Stimulated activated CD8-positive, alpha-beta memory T cell treated with anti-CD3 and anti-CD28 coated beads, Interleukin-12 subunit alpha, Interleukin-12 subunit beta, amount 100 ng/mL, for 24 hours (primary cell): ENCODE measurements around the gene B4GALT6.
A peak's percentile ranks its signal among the peaks of the same experiment; 100 is the strongest.
"Not testable (repeated sequence)": the region's sequence is repeated elsewhere in the genome, so short reads cannot be mapped to it uniquely, and the experiment has no call there.

Experiments
- DNase-seq: peaks from one replicate; pipeline ENCODE4 v3.0.0-alpha.2; 2020; ENCODE audit errors: extremely low read depth

Gene B4GALT6, protein sequence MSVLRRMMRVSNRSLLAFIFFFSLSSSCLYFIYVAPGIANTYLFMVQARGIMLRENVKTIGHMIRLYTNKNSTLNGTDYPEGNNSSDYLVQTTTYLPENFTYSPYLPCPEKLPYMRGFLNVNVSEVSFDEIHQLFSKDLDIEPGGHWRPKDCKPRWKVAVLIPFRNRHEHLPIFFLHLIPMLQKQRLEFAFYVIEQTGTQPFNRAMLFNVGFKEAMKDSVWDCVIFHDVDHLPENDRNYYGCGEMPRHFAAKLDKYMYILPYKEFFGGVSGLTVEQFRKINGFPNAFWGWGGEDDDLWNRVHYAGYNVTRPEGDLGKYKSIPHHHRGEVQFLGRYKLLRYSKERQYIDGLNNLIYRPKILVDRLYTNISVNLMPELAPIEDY

DNA sequence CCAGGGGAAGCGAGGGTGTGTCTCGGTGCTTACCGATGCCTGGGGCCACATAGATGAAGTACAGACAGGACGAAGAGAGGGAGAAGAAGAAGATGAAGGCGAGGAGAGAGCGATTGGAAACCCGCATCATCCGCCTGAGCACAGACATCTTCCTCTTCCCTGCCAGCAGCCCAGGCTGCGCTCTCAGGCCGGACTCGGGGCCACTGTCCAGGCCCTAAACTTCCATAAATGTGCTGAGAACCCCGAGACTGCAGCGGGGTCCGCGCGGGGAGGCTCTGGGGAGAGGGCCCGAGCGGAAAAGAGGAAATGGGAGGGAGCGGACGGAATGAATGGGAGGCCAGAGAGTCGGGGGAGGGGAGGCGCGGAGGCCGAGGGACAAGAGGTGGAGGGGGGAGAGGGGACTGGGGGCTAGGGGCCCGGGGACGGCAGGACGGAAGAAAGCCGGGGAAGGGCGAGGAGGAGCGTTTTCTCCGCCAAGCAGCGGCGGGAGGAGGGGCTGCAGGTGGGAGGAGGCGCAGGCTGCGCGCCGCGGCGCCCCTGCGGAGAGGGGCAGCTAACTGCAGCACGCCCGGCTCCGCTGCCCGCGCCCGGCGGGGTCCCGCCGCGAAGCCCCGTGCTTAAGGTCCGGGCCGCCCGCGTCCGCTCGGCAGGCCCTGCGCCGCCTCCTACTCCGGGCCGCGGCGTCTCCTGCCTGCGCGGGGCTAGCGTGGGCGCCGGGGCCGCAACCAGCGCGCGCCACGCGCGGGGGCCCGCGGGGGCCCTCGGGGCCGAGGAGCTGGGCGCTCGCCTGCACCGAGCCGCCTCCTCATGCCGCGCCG lies at the start of gene B4GALT6:
B4GALT6 (minus strand) TSS at position 303 of the 818 bp plus-strand sequence; CDS start at position 148, 155 bp downstream.
- DNase-seq: no peak

DNA sequence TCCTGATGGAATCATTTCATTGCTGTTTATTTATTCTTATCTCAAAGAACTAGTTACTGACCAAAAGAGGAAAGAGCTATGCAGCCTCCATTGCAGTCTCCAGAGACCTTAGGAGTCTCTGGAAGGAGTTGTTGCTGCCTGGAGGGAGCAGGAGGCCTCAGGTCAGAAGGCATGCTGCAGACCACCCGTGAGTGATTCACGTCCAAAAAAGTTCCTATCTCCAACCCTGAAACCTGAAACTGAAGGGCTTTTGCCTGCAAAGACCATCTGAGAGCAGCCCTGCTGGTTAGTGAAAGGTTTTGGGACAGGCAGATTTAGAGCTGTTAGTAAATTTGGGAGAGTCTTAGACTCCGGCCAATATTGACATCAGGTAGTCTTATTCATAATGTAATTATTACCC lies 47.2 kb upstream of the B4GALT6 start:
- no peak for DNase-seq

DNA sequence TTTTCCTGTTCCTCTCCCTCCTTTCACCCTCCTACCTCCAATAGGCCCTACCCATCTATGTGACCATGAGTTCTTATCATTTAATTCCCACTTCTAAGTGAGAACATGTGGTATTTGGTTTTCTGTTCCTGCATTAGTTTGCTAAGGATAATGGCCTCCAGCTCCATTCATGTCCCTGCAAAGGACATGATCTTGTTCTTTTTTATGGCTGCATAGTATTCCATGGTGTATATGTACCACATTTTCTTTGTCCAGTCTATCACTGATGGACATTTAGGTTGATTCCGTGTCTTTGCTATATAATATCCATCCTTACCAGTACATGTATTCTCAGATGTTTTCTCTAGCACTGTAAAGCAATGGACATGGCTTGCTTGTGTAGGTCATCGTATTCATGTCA lies 44.8 kb upstream of the B4GALT6 start:
- DNase-seq: not testable (repeated sequence)

DNA sequence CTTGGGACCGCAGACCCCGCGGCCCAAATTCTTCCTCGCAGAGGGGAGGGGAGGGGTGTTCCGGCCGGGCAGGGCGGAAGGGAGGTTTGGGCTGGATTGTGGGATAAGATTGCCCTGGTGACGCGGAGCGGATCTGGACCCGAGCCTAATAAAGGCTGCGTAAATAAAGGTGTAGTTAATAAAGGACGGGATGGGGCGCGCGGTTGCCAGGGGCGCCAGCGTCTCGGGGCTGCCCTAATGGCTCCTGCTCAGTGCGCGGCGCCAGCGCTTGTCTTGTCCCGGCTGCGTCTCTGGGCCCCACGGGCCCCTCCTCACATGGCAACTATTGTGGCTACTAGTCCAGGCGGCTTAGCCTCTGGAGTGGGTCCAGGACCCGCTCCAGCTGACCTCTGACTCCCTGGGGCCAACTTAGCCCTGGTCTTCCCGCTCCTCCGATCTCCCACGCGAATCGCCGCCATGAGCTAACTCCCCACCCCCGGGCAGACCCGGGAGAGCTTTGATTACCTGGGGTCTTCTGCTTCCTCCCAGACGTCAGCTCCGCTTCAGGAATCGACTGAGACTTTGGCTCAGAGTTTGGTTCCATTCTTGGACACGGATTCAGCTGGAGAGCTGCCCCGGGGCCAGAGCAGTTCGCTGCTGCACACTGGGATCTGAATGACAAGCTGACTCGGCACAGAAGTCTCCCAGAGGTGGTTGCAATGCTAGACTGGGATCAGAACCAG lies 39.8 kb upstream of the B4GALT6 start:
- no peak for DNase-seq

DNA sequence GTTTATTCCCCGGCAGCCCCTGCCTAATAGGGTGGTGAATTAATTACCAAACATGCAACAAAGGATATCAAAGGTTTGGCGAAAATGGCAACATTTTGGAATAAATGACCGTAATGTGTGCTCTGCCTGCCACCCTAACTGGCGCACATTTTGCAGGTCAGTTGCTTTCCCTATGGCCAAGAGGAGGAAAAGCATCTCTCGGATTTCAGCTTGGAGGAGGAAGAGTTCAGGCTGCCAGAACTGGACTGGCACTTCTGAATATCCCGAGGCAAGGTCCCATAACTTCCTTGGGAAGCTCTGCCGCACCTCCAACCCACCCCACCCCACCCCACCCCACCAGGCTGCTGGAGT lies 39.2 kb upstream of the B4GALT6 start:
- DNase-seq: no peak

DNA sequence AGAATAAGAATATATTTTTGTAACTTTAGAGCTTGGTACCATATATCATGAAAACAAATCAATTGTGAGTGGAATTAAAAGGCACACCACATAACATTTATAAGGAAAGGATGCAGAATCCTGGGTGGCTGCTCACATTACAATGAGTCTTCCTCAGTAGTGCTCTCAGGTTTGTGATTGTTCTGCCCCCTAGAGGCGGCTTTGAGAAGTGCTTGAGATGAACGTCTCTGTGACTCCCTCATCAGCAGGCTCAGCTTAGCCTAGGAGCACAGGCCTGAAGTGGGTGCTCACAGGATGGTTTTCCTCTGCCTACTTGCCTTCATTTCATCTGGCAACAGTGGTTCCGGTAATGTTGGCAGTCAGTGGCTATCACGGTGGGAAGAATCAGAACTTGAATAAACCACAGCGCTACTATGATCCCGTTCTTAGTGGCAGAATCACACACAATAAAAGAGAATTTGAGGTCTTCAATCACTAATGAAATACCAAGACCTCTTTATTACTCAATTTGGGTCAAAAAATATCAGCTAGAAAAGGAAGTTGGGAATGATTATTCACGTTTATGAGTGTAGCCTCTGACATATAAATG lies 38.1 kb upstream of the B4GALT6 start:
- peak; percentile 30 for DNase-seq

DNA sequence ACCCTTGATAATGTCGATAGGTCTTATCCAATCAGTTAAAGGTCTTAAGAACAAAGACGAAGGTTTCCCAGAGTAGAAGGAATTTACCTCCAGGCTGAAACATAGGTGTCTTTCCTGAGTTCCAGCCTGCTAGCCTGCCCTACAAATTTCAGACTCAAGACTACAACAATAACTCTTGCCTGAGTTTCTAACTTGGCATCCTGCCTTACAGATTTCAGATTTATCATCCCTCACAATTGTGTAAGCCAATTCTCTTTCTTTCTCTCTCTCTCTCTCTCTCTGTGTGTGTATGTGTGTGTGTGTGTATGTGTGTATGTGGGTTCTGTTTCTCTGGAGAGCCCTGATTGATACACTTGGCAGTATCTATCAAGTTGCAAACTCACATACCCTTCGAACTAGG lies 37.2 kb upstream of the B4GALT6 start:
- no peak for DNase-seq

DNA sequence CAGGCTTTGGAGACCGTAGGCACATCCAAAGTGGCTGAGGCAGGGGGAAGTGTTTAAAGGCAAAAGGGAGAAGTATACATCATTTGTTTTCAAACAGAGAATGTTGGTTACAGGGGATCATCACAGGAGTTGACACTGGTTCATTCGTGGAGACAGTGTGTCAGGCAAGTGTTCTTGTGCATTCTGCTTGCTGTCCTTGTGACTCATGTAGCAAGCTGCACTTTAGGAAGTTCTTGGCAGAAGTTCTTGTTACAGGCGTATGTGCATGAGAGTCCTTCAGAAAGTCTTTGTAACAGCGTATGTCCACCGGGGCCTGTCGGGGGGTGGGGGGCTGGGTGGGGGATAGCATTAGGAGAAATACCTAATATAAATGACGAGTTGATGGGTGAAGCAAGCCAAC lies 36.5 kb upstream of the B4GALT6 start:
- no peak for DNase-seq

DNA sequence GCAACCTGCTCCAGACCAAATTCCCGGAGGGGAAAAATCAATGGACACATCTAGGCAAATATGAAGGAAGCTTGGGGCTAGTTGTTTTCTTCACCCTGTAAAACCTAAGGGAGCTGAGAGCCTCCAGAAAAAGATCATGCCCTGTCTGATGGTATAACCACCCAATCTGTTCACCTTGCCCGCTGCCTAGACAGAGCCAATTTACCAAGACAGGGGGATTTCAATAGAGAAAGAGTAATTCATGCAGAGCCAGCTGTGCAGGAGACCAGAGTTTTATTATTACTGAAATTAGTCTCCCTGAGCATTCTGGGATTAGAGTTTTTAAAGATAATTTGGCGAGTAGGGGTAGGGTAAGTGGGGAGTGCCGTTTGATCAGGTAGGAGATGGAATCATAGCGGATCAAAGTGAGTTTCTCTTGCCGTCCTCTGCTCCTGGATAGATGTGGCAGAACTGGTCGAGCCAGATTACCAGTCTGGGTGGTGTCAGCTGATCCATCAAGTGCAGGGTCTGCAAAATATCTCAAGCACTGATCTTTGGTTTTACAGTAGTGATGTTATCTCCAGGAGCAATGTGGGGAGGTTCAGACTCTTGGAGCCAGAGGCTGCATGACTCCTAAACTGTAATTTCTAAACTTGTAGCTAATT lies 35.1 kb upstream of the B4GALT6 start:
- no peak for DNase-seq

DNA sequence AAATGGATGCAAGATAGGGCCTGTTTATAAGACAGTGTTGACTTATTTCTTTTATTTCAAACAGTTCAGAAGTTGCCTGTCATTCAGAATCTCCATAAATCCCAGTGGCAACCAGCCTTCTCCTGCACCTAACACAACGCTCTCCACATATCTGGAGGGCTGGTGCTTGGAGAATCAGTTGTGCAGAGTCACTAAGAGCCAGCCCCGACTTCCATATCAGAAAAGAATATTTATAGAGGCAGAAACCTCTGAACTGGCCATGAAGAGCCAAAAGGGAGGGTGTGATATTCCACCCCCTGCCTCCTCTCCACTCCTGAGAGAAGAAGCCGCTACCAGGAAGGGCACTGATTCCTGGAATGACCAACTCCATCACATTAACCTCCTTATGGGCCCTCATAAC lies 34.0 kb upstream of the B4GALT6 start:
- DNase-seq: no peak

DNA sequence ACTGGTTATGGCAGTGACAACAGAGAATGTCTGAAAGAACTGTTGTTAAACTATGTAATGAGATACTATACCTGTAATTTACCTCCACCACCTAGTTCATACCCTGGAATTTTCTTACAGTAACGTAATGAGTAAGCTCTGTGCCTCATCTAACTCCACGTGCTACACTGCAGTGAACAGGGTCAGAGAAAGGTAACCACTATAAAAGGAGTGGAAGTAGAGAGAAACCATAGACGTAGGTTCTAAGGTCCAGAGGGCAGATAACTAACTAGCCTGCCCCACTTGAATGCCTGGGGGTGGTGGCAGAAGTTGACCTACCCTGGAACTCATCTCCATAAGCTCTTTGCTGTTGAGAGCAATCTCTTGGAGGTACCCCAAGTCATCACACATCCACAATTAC lies 32.0 kb upstream of the B4GALT6 start:
- DNase-seq: no peak

DNA sequence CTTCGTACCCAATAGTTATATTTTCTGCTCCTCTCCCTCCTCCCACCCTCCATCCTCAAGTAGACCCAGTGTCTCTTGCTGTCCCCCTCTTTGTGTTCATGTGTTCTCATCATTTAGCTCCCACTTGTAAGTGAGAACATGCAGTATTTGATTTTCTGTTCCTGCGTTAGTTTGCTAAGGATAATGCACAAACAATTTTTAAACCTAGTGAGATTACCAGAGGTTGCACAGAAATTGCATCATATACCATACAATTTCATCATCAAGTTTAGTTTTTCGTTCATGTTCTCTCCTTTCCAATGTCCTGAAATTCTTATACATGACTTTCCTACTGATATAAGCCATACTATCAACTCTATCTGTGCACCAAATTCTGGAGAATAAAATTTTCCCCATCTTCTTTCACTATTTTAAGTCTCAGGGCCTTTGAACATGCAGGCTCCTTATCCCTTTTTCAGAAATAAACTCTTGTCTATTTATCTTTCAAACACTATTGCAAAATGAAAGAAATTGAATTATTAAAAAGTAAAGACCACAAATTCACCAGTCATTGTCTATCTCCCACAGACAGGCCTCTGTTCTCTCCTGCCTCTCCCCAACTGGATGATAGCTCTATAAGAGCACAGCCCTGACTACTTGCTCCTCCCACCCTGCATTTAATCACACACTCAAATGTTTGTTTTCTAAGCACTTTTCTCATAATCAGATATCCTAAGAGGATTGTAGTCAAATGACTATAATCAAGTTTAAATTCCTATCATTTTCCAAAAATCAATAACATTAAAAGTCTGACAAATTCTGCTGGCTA lies 27.2 kb upstream of the B4GALT6 start:
- DNase-seq: no peak

DNA sequence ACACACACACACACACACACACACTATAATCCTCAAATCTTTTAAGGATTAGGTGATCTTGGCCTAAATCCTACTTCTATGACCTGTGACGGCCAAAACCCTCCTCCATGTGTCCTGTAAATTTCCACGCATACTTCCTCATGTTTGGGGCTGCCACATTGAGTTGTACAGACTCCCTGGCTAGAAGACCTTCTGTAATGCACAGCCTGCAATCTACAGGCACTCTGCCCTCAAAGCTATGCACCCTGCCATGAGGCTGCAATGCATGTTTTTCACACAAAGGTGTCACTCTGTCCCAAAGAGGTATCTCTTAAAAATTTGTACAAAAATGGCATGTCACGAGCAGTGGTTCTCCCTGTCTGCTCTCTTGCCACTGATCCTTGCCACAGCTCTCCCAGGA lies 26.4 kb upstream of the B4GALT6 start:
- DNase-seq: no peak

DNA sequence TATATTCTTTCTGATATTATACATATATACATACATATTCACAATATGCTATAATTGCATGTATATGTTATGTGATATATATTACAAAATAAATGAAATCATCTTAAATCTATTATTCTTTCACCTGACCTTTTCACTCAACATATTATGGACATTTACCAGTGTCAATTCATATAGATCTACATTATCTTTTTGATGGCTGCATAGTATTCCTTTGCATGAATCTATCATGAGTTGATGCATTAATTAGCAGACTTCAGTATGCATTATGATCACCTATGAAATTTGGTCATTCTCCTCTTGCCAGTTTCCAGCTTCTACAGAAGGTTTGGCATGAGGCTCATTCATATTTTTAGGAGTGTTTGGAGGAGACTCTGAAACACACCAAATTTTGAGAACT lies 23.4 kb upstream of the B4GALT6 start:
- no peak for DNase-seq

DNA sequence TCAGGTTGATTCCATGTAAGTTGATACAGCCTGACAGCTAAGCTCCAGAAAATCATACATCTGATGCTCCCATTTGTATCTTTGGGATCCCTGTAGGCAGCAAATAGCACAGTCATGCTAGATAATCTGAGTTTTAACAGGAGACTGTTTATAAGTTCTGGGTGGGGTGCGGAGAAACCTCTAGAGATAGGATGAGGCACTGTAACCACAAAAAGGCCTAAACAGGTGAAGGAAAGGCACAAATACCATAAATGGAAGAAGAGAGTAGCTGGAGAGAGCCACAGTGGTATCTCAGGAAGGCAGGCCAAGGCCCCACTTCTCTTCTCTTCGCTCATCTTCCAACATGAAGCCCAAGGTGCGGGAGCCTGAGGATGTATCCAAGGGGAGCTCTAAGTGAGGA lies 18.1 kb upstream of the B4GALT6 start:
- no peak for DNase-seq

DNA sequence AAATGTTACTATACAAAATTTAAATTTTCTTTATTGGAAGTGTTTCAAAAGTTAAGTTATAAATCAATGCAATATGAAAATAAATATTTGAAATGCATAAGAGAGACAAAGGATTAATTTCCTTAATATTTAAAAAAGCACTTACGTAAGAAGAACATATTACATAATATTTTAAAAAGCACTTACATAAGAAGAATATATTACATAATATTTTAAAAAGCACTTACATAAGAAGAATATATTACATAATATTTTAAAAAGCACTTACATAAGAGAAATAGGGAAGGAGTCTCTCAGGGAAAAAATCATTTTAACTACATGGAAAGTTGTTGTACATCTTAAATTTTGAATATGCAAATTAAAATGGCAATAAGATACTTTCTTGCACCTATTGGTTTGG lies 17.4 kb upstream of the B4GALT6 start:
- DNase-seq: no peak

DNA sequence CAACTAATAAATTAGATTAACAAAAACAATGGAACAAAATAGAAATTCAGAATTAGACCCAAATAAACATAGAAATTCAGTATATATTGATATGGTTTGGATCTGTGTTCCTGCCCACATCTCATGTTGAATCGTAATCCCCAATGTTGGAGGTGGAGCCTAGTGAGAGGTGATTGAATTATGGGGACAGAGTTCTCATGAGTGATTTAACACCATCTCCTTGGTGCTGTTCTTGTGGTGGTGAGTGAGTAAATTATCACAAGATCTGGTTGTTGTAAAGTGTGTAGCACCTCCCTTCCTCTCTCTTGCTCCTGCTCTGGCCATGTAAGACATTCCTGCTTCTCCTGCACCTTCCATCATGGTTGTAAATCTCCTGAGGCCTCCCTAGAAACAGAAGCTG lies 16.6 kb upstream of the B4GALT6 start:
- no peak for DNase-seq

DNA sequence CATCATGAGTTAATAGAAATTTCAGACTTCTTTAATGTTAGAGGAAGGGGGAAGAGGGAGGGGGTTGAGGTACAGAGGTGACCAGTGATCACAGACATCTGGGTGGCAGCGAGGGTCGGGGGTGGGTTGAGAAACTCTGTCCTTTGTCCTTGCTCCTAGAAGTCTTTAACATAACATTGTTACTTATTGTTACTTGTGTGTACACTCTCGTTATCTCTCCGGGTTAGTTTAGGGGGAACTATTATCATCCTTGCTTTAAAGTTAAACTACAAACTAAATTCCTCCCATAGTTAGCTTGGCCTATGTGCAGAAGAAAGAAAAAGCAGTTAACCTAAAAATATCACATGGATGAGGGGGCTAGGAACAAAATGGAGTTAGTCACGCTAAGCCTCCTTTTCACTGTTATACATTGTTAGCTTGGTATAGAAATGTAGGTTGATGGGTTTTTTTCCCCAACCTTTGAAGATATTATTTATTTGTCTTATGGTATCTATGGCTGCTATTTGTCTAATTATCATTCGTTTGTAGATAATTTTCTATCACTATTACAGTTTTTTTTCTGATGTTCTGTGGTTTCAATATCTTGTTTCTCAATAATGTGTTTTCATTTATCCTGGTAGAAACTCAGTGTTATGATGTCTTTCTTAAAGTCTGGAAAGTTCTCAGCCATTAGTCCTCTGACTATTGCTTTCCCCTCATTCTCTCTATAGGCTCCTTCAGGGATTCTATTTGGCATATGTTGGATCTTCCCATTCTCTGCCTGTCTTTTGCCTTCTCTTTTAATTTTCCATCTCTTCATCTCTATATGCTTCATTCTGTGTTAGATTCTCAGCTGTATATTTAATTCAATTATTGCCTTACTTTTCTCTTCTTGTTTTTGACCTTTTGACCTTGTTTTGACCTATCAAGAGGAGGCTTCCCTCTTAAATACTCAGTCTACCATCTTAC lies 13.2 kb upstream of the B4GALT6 start:
- DNase-seq: no peak

DNA sequence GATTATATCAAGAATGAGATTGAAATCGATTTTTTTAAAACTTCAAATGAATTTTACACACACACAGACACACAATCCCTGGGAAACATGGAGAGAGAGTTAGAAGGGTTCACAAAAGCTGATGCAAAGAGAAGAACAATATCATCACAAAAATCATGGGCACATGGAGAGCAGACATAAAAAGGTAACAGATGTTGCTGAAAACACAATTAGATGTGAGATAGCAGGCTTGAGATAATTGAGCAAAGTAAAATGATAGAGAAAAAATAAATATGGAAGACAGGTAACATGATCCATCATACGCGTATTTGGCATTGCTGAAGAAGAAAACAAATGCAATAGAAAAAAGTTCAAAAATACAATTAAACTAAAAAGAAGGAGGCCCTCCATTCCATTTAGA lies 11.6 kb upstream of the B4GALT6 start:
- no peak for DNase-seq

DNA sequence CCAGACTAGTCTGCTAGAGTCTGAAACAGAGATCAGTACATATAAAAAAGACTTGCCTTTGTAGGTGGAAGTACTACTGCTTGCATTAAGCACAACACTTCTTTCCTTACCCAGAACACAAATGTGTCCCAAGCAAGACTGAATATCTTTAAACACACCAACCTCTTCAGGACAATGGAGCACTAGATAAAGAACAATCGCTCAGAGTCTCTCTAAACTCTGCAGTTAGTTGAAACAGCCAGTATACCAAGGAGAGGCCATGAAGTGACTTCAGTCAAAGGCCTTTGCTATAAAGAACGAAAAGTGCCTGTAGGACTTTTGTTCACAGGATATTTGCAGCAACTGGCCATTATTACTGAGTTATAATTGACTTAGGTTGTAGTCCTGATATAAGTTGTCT lies 9.9 kb upstream of the B4GALT6 start:
- DNase-seq: no peak
